ENCODE data around the gene ECEL1.
"Not testable (repeated sequence)": the region's sequence is repeated elsewhere in the genome, so short reads cannot be mapped to it uniquely, and the experiment has no call there.

ECEL1 gene

DNA sequence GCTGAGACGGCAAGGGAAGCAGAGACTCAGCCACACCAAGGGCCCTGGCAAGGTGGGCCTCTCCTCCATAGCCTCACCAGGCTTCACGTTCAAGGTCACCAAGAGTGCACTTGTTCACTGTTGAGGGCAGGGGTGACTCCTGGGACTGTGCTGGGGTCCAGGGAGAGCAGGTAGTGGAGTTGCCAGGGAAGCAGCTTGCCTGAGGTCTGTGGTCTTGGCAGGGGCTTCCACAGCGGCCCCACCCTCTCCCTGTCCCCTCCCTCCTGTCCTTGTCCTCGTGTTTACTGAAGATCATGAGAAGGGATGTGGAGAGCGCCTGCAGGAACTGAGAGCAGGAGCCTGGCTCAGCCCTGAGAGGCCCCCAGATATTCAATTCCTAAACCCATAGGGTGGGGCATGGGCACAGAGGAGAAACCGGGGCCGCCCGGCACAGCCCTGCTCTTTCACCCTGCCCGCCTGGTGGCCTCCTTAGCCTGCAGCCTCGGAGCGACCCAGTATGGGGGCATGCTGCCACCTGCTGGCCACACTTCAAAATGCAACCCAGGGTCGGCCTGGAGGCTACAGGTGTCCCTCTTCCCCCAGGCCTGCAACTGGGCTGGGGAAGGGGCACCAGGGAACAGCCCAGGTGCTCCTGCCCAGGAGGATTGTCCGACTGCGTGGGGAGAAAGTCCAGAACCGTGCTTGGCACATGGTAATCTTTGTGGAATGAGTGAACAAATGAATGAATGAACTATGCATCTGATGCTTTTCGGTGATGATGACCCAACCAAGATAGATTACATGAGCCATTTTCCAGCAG lies 47.2 kb downstream of the ECEL1 start:
- FAIRE-seq: not testable (repeated sequence)

DNA sequence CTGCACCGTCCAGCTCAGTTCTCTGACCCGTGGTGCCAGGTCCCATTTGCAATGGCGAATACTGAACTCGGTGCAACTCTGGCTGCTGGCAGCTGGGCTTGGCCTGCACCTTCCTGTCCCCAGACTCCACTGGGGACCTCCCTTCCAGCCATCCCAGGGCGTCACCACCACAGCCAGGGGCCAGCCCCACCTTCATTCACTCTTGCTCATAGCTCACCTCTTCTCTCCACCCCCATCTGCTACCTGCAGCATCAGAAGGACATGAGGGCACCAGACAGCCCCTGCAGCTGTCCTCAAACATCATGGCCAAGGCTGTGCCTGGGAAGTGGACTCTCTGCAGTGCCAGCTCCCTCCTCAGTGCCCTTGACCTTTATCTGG lies 47.9 kb downstream of the ECEL1 start:
- FAIRE-seq: no peak

DNA sequence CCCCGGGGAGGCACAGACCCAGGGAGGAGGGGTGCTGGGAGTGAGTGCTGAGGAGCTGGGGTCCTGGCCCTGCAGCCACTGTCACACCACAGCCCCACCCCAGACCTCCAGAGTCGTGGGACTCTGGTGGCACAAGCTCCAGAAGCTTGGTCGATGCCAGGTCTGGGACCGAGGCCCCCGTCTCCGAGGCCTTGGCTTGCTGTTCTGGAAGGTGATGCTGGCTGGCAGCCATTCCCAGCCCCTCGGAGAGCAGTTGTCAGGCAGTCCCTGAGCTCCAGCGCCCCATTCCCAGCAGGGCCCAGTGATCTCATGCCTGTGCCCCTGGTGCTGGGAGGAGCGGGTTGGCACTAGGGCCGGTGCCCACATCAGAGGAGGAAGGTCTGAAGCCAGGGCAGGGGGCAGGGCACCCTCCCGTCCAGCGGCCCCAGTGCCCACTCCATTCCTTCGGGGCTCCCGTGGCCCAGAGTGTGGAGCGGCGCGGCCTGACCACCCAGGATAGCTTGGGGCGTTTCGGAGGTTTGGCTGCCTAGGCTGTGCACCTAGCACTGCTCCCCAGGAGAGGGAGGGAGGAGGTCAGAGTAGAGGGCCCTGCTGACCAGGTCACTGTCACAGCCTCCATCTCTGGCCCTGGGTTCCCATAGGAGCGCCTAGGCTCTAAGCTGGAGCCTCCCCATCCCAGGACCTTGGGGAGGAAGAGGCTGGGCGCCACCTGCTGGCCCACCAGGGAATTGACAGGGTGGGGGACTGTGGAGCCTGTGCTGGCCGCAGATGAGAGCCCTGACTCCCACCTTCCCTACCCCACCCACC lies 48.5 kb downstream of the ECEL1 start:
- FAIRE-seq: no peak

DNA sequence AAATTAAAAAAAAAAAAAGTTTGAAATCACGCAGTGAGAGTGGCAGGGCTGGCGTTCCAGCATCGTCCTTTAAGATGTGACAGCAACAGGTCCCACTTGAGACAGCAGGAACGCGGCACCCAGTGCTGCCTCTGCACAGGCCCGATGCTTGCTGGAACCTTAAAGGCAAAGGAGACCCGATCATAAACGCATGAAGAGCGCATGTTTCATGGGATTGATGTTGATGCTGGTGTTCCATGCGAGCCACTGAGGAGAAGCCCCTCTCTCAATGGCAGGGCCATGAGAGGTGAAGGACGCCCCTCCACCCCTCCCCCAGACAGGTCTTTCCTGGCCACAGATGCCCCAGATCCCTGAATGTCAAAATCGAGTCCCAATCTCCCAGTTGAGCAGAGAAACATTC lies 49.5 kb downstream of the ECEL1 start:
- FAIRE-seq: no peak

DNA sequence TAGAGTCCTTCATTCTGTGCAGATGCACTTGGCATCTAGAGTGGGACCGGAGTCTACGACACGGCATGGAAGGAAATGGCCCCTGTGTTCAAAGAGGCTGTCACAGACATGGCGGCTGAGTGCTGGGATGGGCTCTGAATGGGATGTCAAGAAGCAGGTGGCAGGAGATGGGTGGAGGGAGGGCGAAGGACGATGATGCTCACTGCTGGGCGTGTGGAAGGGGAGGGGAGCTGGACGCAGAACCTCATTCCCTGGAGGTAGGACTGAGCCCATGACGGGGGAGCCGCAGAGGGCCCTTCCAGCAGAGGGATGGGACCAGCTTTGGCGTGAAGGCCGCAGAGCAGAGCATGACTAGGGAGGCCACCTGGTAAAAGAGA lies 50.5 kb downstream of the ECEL1 start:
- FAIRE-seq: no peak

DNA sequence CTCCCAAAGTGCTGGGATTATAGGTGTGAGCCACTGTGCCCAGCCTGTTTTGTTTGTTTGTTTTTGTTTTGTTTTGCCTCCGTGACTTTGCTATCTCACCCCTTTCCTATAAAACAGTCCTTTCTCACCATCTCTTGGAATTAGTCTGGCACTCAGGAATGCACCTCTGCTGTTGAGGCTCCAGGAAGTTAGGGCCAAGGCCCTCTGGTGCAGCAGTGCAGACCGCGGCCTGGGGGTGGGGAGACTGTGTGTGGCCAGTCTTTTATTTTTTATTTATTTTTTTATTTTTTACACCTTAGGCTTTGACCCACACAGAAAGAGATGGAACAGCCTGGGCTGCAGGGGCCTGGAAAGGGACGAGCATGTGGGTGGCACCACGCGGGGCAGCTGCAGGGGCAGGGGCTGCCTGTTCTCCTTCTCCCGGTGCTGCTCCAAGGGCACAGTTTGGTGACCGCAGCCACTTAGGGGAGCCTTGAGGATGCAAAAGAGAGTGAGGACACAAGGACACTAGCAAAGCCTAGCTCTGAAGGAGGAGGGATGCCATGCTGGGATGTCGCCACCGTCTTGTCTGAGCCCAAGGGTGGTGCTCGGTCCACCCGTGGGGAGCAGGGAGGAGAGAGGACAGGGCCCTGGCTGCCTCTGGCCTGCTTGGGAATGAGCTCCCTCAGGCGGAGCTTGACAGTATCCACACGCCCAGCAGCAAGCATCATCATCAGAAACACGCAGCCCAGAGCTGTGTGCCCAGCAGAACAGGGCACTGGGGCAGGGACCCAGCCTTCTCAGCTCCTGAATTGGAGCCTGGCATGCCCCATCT lies 51.0 kb downstream of the ECEL1 start:
- FAIRE-seq: no peak

DNA sequence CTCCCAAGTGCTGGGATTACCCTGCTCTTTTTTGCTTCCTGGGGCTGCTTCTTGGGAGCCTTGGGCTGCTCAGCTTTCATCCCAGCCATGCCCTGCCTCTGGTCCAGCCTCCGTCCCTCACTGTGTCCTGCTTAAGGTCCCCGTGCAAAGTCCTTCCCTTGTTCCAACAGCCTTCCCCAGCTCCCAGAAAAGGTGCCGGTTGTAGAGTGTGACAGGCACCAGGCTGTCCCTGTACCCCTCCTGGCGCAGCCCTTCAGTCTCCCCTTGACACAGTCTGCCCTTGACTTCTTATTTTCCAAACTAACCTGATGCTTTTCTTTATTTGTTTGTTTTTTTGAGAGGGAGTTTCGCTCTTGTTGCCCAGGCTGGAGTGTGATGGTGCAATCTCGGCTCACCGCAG lies 51.8 kb downstream of the ECEL1 start:
- no peak for FAIRE-seq

DNA sequence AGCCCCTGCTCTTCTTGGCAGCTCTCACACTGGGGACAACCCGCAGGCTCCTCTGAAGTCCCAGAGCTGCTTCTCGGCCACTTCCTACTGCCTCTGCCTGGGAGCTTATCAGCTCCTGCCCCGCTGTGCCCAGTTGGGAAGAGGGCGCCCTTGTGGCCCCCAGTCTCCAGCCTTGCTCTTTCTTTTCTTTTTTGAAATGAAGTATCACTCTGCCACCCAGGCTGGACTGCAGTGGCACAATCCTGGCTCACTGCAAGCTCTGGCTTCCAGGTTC lies 52.3 kb downstream of the ECEL1 start:
- FAIRE-seq: no peak

DNA sequence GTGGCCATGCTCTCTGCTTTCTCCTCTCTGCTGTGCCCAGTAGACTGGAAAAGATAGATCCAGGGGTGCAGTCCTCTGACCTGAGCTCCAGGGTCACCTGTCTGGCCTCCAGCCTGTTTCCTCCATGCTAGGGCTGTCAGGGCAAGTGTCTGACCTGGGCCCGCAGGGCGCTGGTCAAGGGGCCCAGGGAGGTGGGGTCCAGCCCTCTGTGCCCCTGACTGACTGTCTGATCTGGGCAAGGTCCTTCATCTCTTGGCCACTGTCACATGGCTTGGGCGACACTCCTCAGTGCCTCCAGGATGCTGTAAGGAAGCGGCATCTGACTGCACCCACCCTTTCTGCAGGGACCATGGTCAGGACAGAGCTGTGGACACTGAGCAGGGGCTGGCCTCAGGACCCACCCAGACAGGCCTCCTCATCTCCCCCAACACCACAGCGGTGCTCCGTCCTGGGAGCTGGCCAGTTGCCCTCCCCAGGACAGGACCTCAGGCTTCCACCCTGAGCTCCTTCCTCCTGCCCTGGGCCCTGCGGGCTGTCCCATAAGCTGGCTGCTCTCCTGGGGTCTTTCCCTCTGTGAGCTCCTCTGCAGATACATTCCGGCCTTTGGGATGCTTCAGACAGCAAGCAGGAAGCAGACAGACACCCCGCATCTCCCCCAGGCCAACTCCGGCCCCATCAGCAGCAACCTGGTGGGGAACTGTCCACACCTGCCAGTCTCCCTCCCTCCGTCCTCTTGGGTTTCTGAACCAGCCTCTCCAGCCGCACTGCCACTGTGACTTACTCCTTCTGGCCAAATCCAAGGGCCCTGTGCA lies 52.9 kb downstream of the ECEL1 start:
- FAIRE-seq: no peak

DNA sequence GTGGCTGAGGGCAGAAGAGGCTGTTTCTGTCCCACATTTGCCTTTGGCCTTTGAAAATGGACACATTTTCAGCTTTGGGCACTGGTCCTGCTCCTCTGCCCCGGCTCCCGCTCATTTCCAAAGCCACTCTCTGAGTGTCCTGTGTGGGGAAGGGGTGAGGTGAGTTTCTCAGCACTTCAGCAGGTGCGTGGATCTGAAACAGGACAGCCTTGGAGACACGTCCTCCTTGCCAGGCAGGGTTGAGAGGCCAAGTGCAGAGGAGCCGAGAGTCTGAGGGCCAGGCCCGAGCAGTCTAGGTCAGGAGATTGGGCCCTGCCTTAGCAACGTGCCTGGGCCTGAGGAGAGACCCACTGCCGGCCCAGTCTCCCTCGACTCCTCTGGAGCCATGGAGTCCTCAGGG lies 53.5 kb downstream of the ECEL1 start:
- no peak for FAIRE-seq

DNA sequence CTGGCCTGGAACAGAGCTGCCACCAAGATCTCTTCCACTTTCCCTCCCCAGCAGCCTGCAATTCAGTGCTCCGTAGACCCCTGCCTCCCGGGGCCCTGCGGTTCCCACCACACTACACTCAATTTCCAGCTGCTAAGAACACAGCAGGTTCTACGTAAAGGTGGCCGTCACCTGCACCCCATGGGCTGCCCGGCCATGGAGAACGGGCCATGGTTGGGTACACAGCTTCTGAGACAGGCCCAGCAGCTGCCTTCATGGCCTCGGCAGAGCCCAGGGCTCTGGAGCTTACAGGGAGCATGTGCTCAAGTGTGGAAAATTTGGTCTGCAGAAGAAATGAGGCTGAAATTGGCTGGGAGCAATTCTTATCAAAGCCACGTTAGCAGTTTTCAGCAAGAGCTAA lies 54.0 kb downstream of the ECEL1 start:
- not testable (repeated sequence) for FAIRE-seq

DNA sequence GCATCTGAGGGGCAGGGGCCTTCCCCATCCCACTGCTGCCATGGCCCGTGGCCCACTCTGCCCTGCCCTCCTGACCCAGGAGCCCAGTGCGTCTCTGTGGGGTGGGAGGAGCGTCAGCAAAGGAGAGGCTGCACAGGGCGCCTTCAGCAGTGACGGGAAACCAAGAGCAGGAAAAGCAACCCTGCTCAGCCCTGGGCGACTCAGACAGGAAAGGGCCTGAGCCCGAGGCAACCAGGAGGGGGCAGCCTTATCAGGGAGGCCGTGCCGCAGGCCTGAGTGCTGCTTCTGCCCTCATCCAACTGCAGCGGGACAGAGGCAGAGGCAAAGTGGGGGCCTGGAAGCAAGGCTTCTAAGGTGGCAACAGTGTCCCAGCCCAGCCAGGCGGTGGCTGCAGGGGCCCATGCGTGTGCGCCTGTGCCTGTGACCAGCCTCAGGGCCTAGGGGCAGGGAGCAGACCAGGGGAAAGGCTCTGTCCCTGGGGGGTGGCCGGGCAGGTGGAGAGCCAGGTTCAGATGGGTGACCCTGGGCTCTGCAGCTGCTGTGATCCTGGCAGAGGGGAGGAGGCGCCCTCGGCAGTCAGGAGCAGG lies 54.9 kb downstream of the ECEL1 start:
- no peak for FAIRE-seq

DNA sequence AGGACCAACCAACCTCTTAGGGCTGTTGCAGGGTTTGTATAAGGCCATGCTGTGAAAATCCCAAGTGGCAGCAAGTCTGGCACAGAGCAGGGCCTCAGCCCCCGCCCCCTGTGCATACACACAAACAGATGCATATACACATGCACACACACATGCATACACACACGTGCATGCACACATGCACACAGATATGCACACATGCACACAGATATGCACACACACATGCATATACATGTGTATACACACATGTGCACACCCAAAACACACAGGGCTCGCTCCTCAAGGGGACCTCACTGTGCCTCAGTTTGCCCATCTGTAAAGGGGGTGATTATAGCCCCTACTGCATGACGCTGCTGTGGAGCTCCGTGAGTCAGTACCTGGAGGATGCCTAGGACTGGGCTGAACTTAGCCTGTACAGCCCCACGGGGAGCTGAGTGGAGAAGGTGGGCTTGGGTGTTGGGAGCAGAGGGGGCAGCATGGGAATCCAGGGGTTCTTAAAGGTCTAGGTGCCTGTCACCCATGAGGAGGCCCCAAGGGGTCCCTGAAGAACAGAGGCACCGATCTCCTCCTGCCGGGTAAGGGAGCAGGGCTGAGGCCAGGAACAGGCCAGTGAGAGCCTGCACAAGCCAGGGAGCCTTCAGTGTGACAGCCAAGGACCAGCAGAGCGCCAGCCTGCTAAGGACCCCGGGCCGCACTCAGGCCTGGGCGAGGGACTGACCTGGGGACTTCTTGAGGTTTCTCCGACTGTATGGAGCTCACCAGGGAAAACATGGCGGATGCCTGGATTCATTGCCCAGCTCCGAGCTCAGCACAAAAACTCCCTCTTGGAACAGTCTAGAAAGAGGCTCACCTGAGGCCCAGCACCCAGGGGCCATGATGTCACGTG lies 55.7 kb downstream of the ECEL1 start:
- no peak for FAIRE-seq
